Measurements from ENCODE around the gene CDKAL1. TPM values are rescaled to one million over a fixed set of nuclear protein-coding genes. Genes with fewer than 3 reads are reported as not detected.

CDKAL1 gene
- total and polyA plus RNA-seq, 2 of the 13 experiments (the other 11 are each of a cell fraction or from before 2014, with no cell fraction given): 9.5 to 27.7 TPM

DNA sequence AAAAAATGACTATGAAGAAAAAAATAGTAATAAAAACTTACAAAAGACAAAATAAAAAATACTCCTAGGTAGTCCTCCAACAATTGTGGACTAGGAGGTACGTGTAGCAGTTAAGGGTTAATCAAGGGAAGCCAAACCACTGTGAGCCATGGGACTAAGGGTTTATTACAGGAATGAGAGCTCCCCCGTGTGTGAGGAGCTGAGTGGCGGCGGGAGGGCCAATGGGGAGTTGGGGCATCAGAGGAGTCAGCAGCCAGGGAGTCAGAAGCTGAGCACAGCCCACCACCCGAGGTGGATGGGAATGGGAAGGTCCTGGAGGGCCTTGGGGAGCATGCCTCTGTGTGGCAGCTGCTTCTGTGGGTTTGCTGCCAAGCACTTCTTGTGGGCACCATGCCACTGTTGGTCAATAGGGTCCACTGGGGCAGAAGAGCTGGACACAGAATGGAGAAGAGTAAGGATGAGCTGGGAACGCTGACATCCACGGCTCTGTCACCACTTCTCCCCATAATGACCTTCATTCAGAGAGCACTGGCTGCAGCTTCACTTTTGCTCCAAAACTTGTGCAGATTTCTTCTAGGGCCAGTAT, 373.3 kb downstream of the CDKAL1 start (continued):
- no peak for TF ChIP-seq ZNF609 (CRISPR knock-in tag; IDR thresholded peaks at IDR 0.05; ENCODE audit: borderline replicate concordance)
- TF ChIP-seq, protein P1, sequence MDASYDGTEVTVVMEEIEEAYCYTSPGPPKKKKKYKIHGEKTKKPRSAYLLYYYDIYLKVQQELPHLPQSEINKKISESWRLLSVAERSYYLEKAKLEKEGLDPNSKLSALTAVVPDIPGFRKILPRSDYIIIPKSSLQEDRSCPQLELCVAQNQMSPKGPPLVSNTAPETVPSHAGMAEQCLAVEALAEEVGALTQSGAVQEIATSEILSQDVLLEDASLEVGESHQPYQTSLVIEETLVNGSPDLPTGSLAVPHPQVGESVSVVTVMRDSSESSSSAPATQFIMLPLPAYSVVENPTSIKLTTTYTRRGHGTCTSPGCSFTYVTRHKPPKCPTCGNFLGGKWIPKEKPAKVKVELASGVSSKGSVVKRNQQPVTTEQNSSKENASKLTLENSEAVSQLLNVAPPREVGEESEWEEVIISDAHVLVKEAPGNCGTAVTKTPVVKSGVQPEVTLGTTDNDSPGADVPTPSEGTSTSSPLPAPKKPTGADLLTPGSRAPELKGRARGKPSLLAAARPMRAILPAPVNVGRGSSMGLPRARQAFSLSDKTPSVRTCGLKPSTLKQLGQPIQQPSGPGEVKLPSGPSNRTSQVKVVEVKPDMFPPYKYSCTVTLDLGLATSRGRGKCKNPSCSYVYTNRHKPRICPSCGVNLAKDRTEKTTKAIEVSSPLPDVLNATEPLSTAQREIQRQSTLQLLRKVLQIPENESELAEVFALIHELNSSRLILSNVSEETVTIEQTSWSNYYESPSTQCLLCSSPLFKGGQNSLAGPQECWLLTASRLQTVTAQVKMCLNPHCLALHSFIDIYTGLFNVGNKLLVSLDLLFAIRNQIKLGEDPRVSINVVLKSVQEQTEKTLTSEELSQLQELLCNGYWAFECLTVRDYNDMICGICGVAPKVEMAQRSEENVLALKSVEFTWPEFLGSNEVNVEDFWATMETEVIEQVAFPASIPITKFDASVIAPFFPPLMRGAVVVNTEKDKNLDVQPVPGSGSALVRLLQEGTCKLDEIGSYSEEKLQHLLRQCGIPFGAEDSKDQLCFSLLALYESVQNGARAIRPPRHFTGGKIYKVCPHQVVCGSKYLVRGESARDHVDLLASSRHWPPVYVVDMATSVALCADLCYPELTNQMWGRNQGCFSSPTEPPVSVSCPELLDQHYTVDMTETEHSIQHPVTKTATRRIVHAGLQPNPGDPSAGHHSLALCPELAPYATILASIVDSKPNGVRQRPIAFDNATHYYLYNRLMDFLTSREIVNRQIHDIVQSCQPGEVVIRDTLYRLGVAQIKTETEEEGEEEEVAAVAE (CRISPR knock-in tag; IDR thresholded peaks at IDR 0.05; ENCODE audit: borderline replicate concordance): no peak
- no peak for TF ChIP-seq ZGPAT (CRISPR knock-in tag; IDR thresholded peaks at IDR 0.05)
